ENCODE measurements around the gene MTHFD2L. TPM values are rescaled to one million over a fixed set of nuclear protein-coding genes. Genes with fewer than 3 reads are reported as not detected.

The MTHFD2L gene
- total and polyA plus RNA-seq, 2 experiments from 2014 or later, result 20.0 to 32.0 TPM

DNA sequence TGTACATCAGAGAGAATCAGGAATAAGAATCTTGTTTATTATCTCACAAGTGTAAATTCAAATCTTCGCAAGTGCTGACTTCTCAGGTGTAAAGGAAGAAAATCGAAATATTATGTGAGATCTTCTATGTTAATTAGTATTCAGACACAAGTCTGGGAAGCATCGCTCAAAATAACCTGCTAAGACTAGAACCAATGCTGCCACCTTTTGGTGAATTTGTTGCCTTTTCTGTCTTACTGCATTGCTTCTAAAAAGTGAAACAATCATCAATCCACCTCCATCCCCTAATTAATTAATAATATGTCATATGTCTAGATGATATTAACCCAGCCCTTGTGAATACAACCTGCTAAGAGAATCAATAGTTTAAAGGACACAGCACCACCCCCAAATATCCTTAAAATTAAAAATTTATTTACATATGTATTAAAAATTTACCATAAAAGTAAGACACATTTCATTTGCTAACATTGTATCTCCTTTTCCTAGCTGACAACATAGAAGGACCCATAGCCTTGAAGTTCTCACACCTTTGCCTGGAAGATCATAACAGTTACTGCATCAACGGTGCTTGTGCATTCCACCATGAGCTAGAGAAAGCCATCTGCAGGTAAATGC, 153.9 kb downstream of the MTHFD2L start:
- 24% methylated on average over 4 of the region's 4 CpGs for WGBS (ENCODE audit: low lambda C conversion rate, missing lambda C conversion rate)
- H3K9me3 ChIP-seq (ENCODE audit: low read depth), result no peaks in the 10 kb centered on the region
- no peak overlapping the region for H3K4me3 ChIP-seq
- H2AFZ ChIP-seq, result no peak overlapping the region
- H3K36me3 ChIP-seq (replicated peaks; ENCODE audit: insufficient read depth, low read depth), result no peaks in the 10 kb centered on the region
- no peak overlapping the region for H3K27ac ChIP-seq
- H3K4me1 ChIP-seq (ENCODE audit: insufficient read depth), result no peaks in the 10 kb centered on the region
- no peaks in the 10 kb centered on the region for H4K20me1 ChIP-seq (ENCODE audit: insufficient read depth, poor library complexity, severe bottlenecking)
- H3K4me2 ChIP-seq, result no peak overlapping the region
- peak; percentile 78 for DNase-seq (ENCODE audit: low spot score)
- TF ChIP-seq EZH2phosphoT487 (IDR thresholded peaks at IDR 0.05; ENCODE audit: low read depth, severe bottlenecking, unreplicated experiment), result no peak
- TF ChIP-seq, protein P1, sequence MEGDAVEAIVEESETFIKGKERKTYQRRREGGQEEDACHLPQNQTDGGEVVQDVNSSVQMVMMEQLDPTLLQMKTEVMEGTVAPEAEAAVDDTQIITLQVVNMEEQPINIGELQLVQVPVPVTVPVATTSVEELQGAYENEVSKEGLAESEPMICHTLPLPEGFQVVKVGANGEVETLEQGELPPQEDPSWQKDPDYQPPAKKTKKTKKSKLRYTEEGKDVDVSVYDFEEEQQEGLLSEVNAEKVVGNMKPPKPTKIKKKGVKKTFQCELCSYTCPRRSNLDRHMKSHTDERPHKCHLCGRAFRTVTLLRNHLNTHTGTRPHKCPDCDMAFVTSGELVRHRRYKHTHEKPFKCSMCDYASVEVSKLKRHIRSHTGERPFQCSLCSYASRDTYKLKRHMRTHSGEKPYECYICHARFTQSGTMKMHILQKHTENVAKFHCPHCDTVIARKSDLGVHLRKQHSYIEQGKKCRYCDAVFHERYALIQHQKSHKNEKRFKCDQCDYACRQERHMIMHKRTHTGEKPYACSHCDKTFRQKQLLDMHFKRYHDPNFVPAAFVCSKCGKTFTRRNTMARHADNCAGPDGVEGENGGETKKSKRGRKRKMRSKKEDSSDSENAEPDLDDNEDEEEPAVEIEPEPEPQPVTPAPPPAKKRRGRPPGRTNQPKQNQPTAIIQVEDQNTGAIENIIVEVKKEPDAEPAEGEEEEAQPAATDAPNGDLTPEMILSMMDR (IDR thresholded peaks at IDR 0.05; ENCODE audit: poor library complexity), result peak; percentile 71
- H3K9me2 ChIP-seq (replicated peaks; ENCODE audit: insufficient read depth), result no peaks in the 10 kb centered on the region
- H3K79me2 ChIP-seq, result no peaks in the 10 kb centered on the region
- no peaks in the 10 kb centered on the region for H3K27me3 ChIP-seq

DNA sequence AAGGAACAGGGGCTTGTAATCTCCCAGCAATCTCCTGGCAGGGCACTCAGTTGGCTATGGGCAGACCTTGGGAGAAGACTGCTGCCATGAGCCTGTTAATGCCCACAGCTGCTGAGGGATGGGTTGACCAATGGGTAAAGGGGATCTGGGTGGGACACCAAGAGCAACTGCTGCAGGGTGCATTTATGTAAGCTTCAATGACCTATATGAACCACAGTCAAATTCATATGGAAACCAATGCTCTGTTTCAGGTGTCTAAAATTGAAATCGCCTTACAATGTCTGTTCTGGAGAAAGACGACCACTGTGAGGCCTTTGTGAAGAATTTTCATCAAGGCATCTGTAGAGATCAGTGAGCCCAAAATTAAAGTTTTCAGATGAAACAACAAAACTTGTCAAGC, 156.4 kb downstream of the MTHFD2L start:
- no peak overlapping the region for H3K4me2 ChIP-seq
- H3K9me3 ChIP-seq (ENCODE audit: low read depth), result no peaks in the 10 kb centered on the region
- no peaks in the 10 kb centered on the region for H3K27me3 ChIP-seq
- H2AFZ ChIP-seq, result no peak overlapping the region
- H3K79me2 ChIP-seq, result no peaks in the 10 kb centered on the region
- H4K20me1 ChIP-seq (ENCODE audit: insufficient read depth, poor library complexity, severe bottlenecking), result no peaks in the 10 kb centered on the region
- no peak overlapping the region for H3K4me3 ChIP-seq
- H3K36me3 ChIP-seq (replicated peaks; ENCODE audit: insufficient read depth, low read depth), result no peaks in the 10 kb centered on the region
- WGBS (ENCODE audit: low lambda C conversion rate, missing lambda C conversion rate), result 95% methylated on average over 2 of the region's 2 CpGs
- no peaks in the 10 kb centered on the region for H3K4me1 ChIP-seq (ENCODE audit: insufficient read depth)
- no peak overlapping the region for H3K27ac ChIP-seq
- TF ChIP-seq EZH2 (IDR thresholded peaks at IDR 0.05; ENCODE audit: borderline replicate concordance) (no peak), EZH2phosphoT487 (IDR thresholded peaks at IDR 0.05; ENCODE audit: low read depth, severe bottlenecking, unreplicated experiment) (no peak)
- TF ChIP-seq, protein P1 (IDR thresholded peaks at IDR 0.05; ENCODE audit: poor library complexity), result no peak
- H3K9me2 ChIP-seq (replicated peaks; ENCODE audit: insufficient read depth), result no peaks in the 10 kb centered on the region
- DNase-seq (ENCODE audit: low spot score), result no peak

DNA sequence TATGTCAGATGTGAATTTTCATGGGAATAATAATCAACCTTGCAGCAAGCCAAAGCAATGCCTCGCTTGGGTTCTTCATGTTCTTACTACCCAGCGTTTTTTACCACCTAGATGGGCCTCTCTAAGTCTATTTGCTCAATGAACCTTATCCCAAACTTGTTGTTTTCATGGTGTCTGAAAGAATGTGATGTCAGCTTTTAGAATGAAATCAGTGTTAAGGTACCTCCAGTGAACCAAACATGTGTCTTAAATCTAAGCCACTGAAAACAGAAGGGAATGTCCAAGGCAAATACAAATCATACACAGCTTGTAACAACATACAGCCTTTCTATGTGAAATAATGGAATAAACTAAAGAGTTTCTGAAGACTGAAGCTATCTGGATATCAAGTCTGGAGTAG, 157.0 kb downstream of the MTHFD2L start:
- no peaks in the 10 kb centered on the region for H3K79me2 ChIP-seq
- H4K20me1 ChIP-seq (ENCODE audit: insufficient read depth, poor library complexity, severe bottlenecking), result no peaks in the 10 kb centered on the region
- H2AFZ ChIP-seq, result no peak overlapping the region
- H3K36me3 ChIP-seq (replicated peaks; ENCODE audit: insufficient read depth, low read depth), result no peaks in the 10 kb centered on the region
- no peak overlapping the region for H3K4me3 ChIP-seq
- H3K27ac ChIP-seq, result no peak overlapping the region
- H3K4me1 ChIP-seq (ENCODE audit: insufficient read depth), result no peaks in the 10 kb centered on the region
- no peaks in the 10 kb centered on the region for H3K27me3 ChIP-seq
- no peaks in the 10 kb centered on the region for H3K9me2 ChIP-seq (replicated peaks; ENCODE audit: insufficient read depth)
- no peak for DNase-seq (ENCODE audit: low spot score)
- H3K9me3 ChIP-seq (ENCODE audit: low read depth), result no peaks in the 10 kb centered on the region
- WGBS (ENCODE audit: low lambda C conversion rate, missing lambda C conversion rate), result 71% methylated on average over 2 of the region's 2 CpGs
- TF ChIP-seq EZH2phosphoT487 (IDR thresholded peaks at IDR 0.05; ENCODE audit: low read depth, severe bottlenecking, unreplicated experiment), result no peak
- no peak for TF ChIP-seq EZH2 (IDR thresholded peaks at IDR 0.05; ENCODE audit: borderline replicate concordance)
- TF ChIP-seq, protein P1 (IDR thresholded peaks at IDR 0.05; ENCODE audit: poor library complexity), result no peak
- no peak overlapping the region for H3K4me2 ChIP-seq
